Neural crest cell (in vitro differentiated cells): ENCODE results near the gene PCDHGA9. TPM values are rescaled to one million over a fixed set of nuclear protein-coding genes. Genes with fewer than 3 reads are reported as not detected.
"Not testable (repeated sequence)": the region's sequence is repeated elsewhere in the genome, so short reads cannot be mapped to it uniquely, and the experiment has no call there.

Experiments
- DNase-seq: peaks from one replicate; pipeline ENCODE4 v3.0.0; 2021; ENCODE audit warnings: low read depth, mixed read lengths, low spot score
- H3K27ac Mint-ChIP-seq: one replicate; pipeline ENCODE4 v1.8.0; 2021; ENCODE audit warnings: mild to moderate bottlenecking, mixed read lengths; ENCODE audit not compliant: unreplicated experiment
- H3K27me3 Mint-ChIP-seq: 2 replicates; pipeline ENCODE4 v1.8.0; 2021; ENCODE audit warnings: low read depth, mild to moderate bottlenecking, mixed read lengths
- H3K36me3 Mint-ChIP-seq: 2 replicates; pipeline ENCODE4 v1.8.0; 2021; ENCODE audit warnings: low read depth, mild to moderate bottlenecking, mixed read lengths
- H3K4me1 Mint-ChIP-seq: 2 replicates; pipeline ENCODE4 v1.8.0; 2021; ENCODE audit warnings: mixed read lengths
- H3K4me3 Mint-ChIP-seq: one replicate; pipeline ENCODE4 v1.8.0; 2021; ENCODE audit warnings: mild to moderate bottlenecking, mixed read lengths
- H3K9me3 Mint-ChIP-seq: 2 replicates; pipeline ENCODE4 v1.8.0; 2021; ENCODE audit warnings: mixed read lengths
- CTCF ChIP-seq: fragments of 200-600 bp; sonication (generic); conservative IDR thresholded peaks from 2 replicates; pipeline ENCODE4 v1.5.0; 2021; ENCODE audit warnings: antibody characterized with exemption, mild to moderate bottlenecking
- total RNA-seq: library from RNA; stranded (reverse); gene quantifications from 2 replicates; pipeline ENCODE4 v1.2.1, GENCODE V29; 2021

PCDHGA9 gene
- total RNA-seq, 1 donor from 2014 or later: 0.72 TPM

GRCh38 chr5:141374627-141375026 lies 28.0 kb upstream of the PCDHGA9 start:
- Mint-ChIP-seq H3K4me3 (no peak overlapping the region), H3K9me3 (peaks cover 19% of the 10 kb centered on the region), H3K27me3 (no peaks in the 10 kb centered on the region), H3K27ac (no peak overlapping the region), H3K36me3 (peaks cover 22% of the 10 kb centered on the region), H3K4me1 (no peaks in the 10 kb centered on the region)
- no peak for DNase-seq
- TF ChIP-seq CTCF: no peak

- Mint-ChIP-seq H3K36me3 (peaks cover 16% of the 10 kb centered on the region), H3K9me3 (peaks cover 17% of the 10 kb centered on the region)
- not testable (repeated sequence) for H3K27me3 Mint-ChIP-seq, DNase-seq, H3K4me3 Mint-ChIP-seq, H3K4me1 Mint-ChIP-seq, H3K27ac Mint-ChIP-seq
These were observed 27.0 kb upstream of the PCDHGA9 start for GRCh38 chr5:141375444-141376155.

- DNase-seq: no peak
- TF ChIP-seq CTCF: no peak
- Mint-ChIP-seq H3K4me3 (no peak within 1 kb of the TSS), H3K27me3 (no peaks in the 10 kb centered on the region), H3K4me1 (no peaks in the 10 kb centered on the region), H3K27ac (no peak within 1 kb of the TSS), H3K36me3 (peaks cover 32% of the 10 kb centered on the region), H3K9me3 (peaks cover 23% of the 10 kb centered on the region)
These were observed 19.9 kb upstream of the PCDHGA9 start, which contains the start of gene PCDHGA7 for GRCh38 chr5:141382469-141383294. PCDHGA7 (plus strand) TSS chr5:141382742; CDS start chr5:141382900, 158 bp downstream.

- Mint-ChIP-seq H3K4me3 (no peak overlapping the region), H3K9me3 (peaks cover 24% of the 10 kb centered on the region), H3K27ac (no peak overlapping the region), H3K36me3 (peaks cover 33% of the 10 kb centered on the region), H3K4me1 (no peaks in the 10 kb centered on the region), H3K27me3 (no peaks in the 10 kb centered on the region)
- TF ChIP-seq CTCF: no peak
- no peak for DNase-seq
These were observed 19.2 kb upstream of the PCDHGA9 start for GRCh38 chr5:141383345-141383744.

- no peak for TF ChIP-seq CTCF
- no peaks in the 10 kb centered on the region for H3K4me1 Mint-ChIP-seq
- peaks cover 39% of the 10 kb centered on the region for H3K36me3 Mint-ChIP-seq
- no peak overlapping the region for H3K4me3 Mint-ChIP-seq
- H3K27me3 Mint-ChIP-seq: no peaks in the 10 kb centered on the region
- DNase-seq: no peak
- H3K27ac Mint-ChIP-seq: no peak overlapping the region
- H3K9me3 Mint-ChIP-seq: peaks cover 24% of the 10 kb centered on the region
These were observed 17.9 kb upstream of the PCDHGA9 start for GRCh38 chr5:141384471-141385267.
